GM12878 (cell line): ENCODE measurements around the gene ENAH. TPM values are rescaled to one million over a fixed set of nuclear protein-coding genes. Genes with fewer than 3 reads are reported as not detected.

Source experiments
- ATAC-seq: fragments of 200-7000 bp; cut with Tn5 transposase; 3 replicates; pipeline ENCODE4 v1.9.1; 2020; ENCODE audit warnings: mild to moderate bottlenecking, moderate library complexity
- BruUV-seq: library from RNA; stranded (reverse); fragments of 400-500 nt; replicated peaks from 2 replicates; lab custom pipeline; 2021; lab: Mats Ljungman, UMichigan
- CTCF ChIA-PET: fragments of 300-600 bp; sonication (Branson Sonifier 250); formaldehyde crosslinking; extraction: SDS; loops from one replicate; lab custom pipeline; 2021; ENCODE audit warnings: inconsistent platforms; lab: Yijun Ruan, JAX
- POLR2A ChIA-PET: fragments of 350-600 bp; formaldehyde crosslinking; extraction: SDS; loops from one replicate; lab custom pipeline; 2021; ENCODE audit warnings: inconsistent platforms; lab: Charles Lee
- RAD21 ChIA-PET: fragments of 300-600 bp; sonication (Branson Sonifier 250); formaldehyde crosslinking; loops from one replicate; lab custom pipeline; 2023; ENCODE audit warnings: antibody characterized with exemption; ENCODE audit not compliant: unreplicated experiment; lab: Charles Lee
- SMC1A ChIA-PET: fragments of 300-600 bp; sonication (Branson Sonifier 250); formaldehyde crosslinking; loops from one replicate; lab custom pipeline; 2023; ENCODE audit not compliant: unreplicated experiment, uncharacterized antibody; lab: Charles Lee
- DNase-seq: peaks from one replicate; pipeline ENCODE4 v3.0.0-alpha.2; 2011; ENCODE audit warnings: low read depth, low spot score
- FAIRE-seq: peaks from 3 replicates; lab custom pipeline; 2011; peaks lifted over from hg19 to GRCh38; lab: Jason Lieb, UNC
- H2AFZ ChIP-seq: 2 replicates; pipeline ENCODE4 v1.6.0; 2011; ENCODE audit warnings: low read depth, low read length, control low read depth; ENCODE audit not compliant: control insufficient read depth
- H3K27ac ChIP-seq: 2 replicates; pipeline ENCODE4 v1.5.1; 2011; ENCODE audit warnings: control low read depth; ENCODE audit not compliant: control insufficient read depth, insufficient read depth
- H3K27me3 ChIP-seq, 2 experiments: replicated peaks in 1 of 2; 2 replicates each; pipeline versions ENCODE4 v1.6.0 to v1.6.1; 2011; ENCODE audit warnings: low read length in 1 of 2; ENCODE audit not compliant: control insufficient read depth in 2 of 2, insufficient read depth in 2 of 2
- H3K36me3 ChIP-seq, 2 experiments: 2 replicates each; pipeline ENCODE4 v1.5.1; 2011; ENCODE audit warnings: low read length in 1 of 2; ENCODE audit not compliant: control insufficient read depth in 2 of 2, insufficient read depth in 2 of 2
- H3K4me1 ChIP-seq: 2 replicates; pipeline ENCODE4 v1.6.1; 2011; ENCODE audit warnings: mild to moderate bottlenecking, low read length, moderate library complexity, mixed read lengths; ENCODE audit not compliant: control insufficient read depth, insufficient read depth
- H3K4me2 ChIP-seq: 2 replicates; pipeline ENCODE4 v1.6.0; 2011; ENCODE audit warnings: control low read depth; ENCODE audit not compliant: control insufficient read depth, insufficient read depth
- H3K4me3 ChIP-seq: fragments of 200-600 bp; sonication (generic); 2 replicates; pipeline ENCODE4 v1.5.1; 2016
- H3K79me2 ChIP-seq: 2 replicates; pipeline ENCODE4 v1.6.0; 2011; ENCODE audit warnings: low read length; ENCODE audit not compliant: control insufficient read depth, insufficient read depth
- H3K9ac ChIP-seq: 2 replicates; pipeline ENCODE4 v1.8.0; 2011; ENCODE audit warnings: low read length, control low read depth, mixed read lengths; ENCODE audit not compliant: control insufficient read depth, insufficient read depth
- H3K9me3 ChIP-seq: replicated peaks from 3 replicates; pipeline ENCODE4 v1.5.1; 2011; ENCODE audit warnings: mild to moderate bottlenecking, low read length; ENCODE audit not compliant: control insufficient read depth, insufficient read depth
- H4K20me1 ChIP-seq: 2 replicates; pipeline ENCODE4 v1.6.0; 2011; ENCODE audit not compliant: control insufficient read depth, insufficient read depth
- BACH1 ChIP-seq: fragments of 450-650 bp; IDR thresholded peaks from 2 replicates; pipeline ENCODE4 v1.6.1; 2017; ENCODE audit warnings: mild to moderate bottlenecking, borderline replicate concordance
- BHLHE40 ChIP-seq, 2 experiments: fragments of 450-650 bp in 1 of 2; IDR thresholded peaks; 2 replicates each; pipeline ENCODE4 v1.6.1; 2011 to 2017; ENCODE audit warnings: low read depth in 2 of 2, borderline replicate concordance in 1 of 2, improper control_type of control experiment in 1 of 2, low read length in 1 of 2, mild to moderate bottlenecking in 1 of 2
- FOXM1 ChIP-seq: IDR thresholded peaks from 2 replicates; pipeline ENCODE4 v1.6.1; 2012; ENCODE audit warnings: low read depth, mild to moderate bottlenecking, inconsistent platforms, low read length, moderate library complexity
- MEF2A ChIP-seq: IDR thresholded peaks from 2 replicates; pipeline ENCODE4 v1.6.1; 2011; ENCODE audit warnings: low read depth, mild to moderate bottlenecking, low read length, moderate library complexity; ENCODE audit not compliant: insufficient read depth
- PAX5 ChIP-seq: IDR thresholded peaks from 2 replicates; pipeline ENCODE4 v1.6.1; 2011; ENCODE audit warnings: low read depth, low read length, borderline replicate concordance
- RBBP5 ChIP-seq: fragments of 200-600 bp; sonication (generic); conservative IDR thresholded peaks from 2 replicates; pipeline ENCODE4 v1.6.1; 2016
- RELA ChIP-seq: fragments of 450-650 bp; IDR thresholded peaks from 2 replicates; pipeline ENCODE4 v1.8.0; 2014; ENCODE audit warnings: borderline replicate concordance; ENCODE audit not compliant: partially characterized antibody
- RFX5 ChIP-seq: IDR thresholded peaks from 2 replicates; pipeline ENCODE4 v1.6.1; 2011; ENCODE audit warnings: low read depth, low read length, improper control_type of control experiment
- SMARCA5 ChIP-seq: fragments of 450-650 bp; IDR thresholded peaks from 2 replicates; pipeline ENCODE4 v1.6.1; 2017; ENCODE audit warnings: mild to moderate bottlenecking
- SUZ12 ChIP-seq: fragments of 200-600 bp; sonication (generic); IDR thresholded peaks from one replicate; pipeline ENCODE4 v1.6.1; 2018; ENCODE audit warnings: antibody characterized with exemption, mild to moderate bottlenecking; ENCODE audit not compliant: unreplicated experiment
- TBL1XR1 ChIP-seq: IDR thresholded peaks from 2 replicates; pipeline ENCODE4 v1.6.1; 2012; ENCODE audit warnings: low read depth, low read length, improper control_type of control experiment
- TCF7 ChIP-seq: IDR thresholded peaks from 2 replicates; pipeline ENCODE4 v1.6.1; 2014; ENCODE audit warnings: antibody characterized with exemption, borderline replicate concordance
- WRNIP1 ChIP-seq: IDR thresholded peaks from 2 replicates; pipeline ENCODE4 v1.6.1; 2011; ENCODE audit warnings: low read depth, low read length, improper control_type of control experiment, borderline replicate concordance
- ZNF217 ChIP-seq: fragments of 450-650 bp; IDR thresholded peaks from 2 replicates; pipeline ENCODE4 v1.6.1; 2017; ENCODE audit warnings: antibody characterized with exemption, mild to moderate bottlenecking
- WGBS: methylation state at CpG from one replicate; pipeline ENCODE4 v1.1.6; 2016; ENCODE audit warnings: low lambda C conversion rate; ENCODE audit not compliant: insufficient replicate concordance, insufficient coverage; ENCODE audit errors: missing lambda C conversion rate; 5-methylcytosine and 5-hydroxymethylcytosine counted together
- in situ Hi-C: fragments of 300-500 bp; cut with MboI; formaldehyde crosslinking; loops from 9 replicates; pipeline ENCODE4 v1.14.3; 2018; ENCODE audit warnings: mixed read lengths
- intact Hi-C: fragments of 100-400 bp; cut with micrococcal nuclease; formaldehyde crosslinking; loops from one replicate; pipeline ENCODE4 v1.14.2; 2022; ENCODE audit not compliant: unreplicated experiment
- polyA plus RNA-seq, 11 experiments: library from polyadenylated mRNA; depleted of rRNA in 4 of 11; unstranded in 6 of 11; stranded (reverse) in 5 of 11; fragments of >200 nt; fragmentation: Nextera tagmentation in 4 of 11; fragmentation: Illumina TruSeq in 1 of 11; extraction: Ambion mirVana in 4 of 11; extraction: Trizol in 1 of 11; gene quantifications; 1 replicate in 1 of 11; 2 replicates in 10 of 11; pipeline versions ENCODE4 v1.2.1 to v1.2.3, GENCODE V29; 2011 to 2016; ENCODE audit warnings: inconsistent platforms in 2 of 11, missing spikeins in 2 of 11, low read depth in 1 of 11
- total RNA-seq, 4 experiments: library from RNA; depleted of rRNA in 3 of 4; stranded (reverse); fragments of >200 nt in 3 of 4; fragmentation: Illumina TruSeq in 1 of 4; extraction: Trizol in 1 of 4; gene quantifications; 2 replicates each; pipeline versions ENCODE4 v1.2.1 to v1.2.3, GENCODE V29; 2013 to 2021
- TF ChIP-seq, protein P1 (sequence below): fragments of 150-350 bp; IDR thresholded peaks from 2 replicates; pipeline ENCODE4 v1.6.1; 2016; ENCODE audit warnings: low read depth, low read length
- TF ChIP-seq, protein P2 (sequence below): fragments of 450-650 bp; IDR thresholded peaks from 2 replicates; pipeline ENCODE4 v1.6.1; 2016; ENCODE audit warnings: mild to moderate bottlenecking, moderate library complexity, borderline replicate concordance
- TF ChIP-seq, protein P3 (sequence below): IDR thresholded peaks from 2 replicates; pipeline ENCODE4 v1.6.1; 2011; ENCODE audit warnings: borderline replicate concordance, low read depth, mild to moderate bottlenecking, moderate library complexity, mixed read lengths, low read length; ENCODE audit not compliant: insufficient read depth; ENCODE audit errors: extremely low read length

Gene ENAH
- total and polyA plus RNA-seq, 10 of the 15 experiments (the other 5 are each of a cell fraction or from before 2014, with no cell fraction given), result under 0.01 to 0.62 (median 0.06) TPM; not detected in 5

DNA sequence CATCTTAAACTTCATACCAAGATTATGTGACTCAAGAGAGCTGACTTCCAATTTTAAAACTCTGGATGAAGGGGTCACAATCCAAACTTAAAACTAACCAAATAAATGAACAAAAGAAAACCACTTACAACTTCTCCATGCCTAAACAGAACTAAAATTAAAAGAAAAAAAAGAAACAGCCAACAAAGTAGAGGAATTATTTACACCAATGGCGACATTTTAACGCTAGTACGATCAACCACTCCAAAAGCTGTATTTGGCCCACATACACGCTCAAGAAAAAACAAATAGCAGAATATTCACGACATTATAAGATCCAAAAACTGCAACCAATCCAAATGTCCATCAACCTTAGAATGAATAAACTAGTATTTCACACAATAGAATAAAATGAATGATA, 42.4 kb downstream of the ENAH start:
- RAD21 ChIA-PET, result no interaction called here
- SMC1A ChIA-PET, result no interaction called here
- no peaks in the 10 kb centered on the region for H3K36me3 ChIP-seq
- ATAC-seq (no peak), FAIRE-seq (no peak), DNase-seq (no peak)
- H3K27me3 ChIP-seq, result no peaks in the 10 kb centered on the region
- in situ Hi-C loops, result no loop called here
- POLR2A ChIA-PET, result no interaction called here
- no TSS peak for BruUV-seq
- no peak overlapping the region for H3K4me3 ChIP-seq
- intact Hi-C loops, result no loop called here
- no peaks in the 10 kb centered on the region for H3K4me1 ChIP-seq
- H3K9me3 ChIP-seq, result no peaks in the 10 kb centered on the region
- no peak overlapping the region for H3K27ac ChIP-seq
- 68% methylated on average over 5 of the region's 5 CpGs for WGBS
- H3K79me2 ChIP-seq, result no peaks in the 10 kb centered on the region
- no peak overlapping the region for H2AFZ ChIP-seq
- no peaks in the 10 kb centered on the region for H4K20me1 ChIP-seq
- CTCF ChIA-PET, result interaction anchor here (0.6 kb wide), 2 partner anchors 223 to 442 kb away, joined by 3 to 4 read pairs; no protein-coding TSS in a partner anchor
- no peak overlapping the region for H3K4me2 ChIP-seq
- H3K9ac ChIP-seq, result no peak overlapping the region
- TF ChIP-seq RELA (no peak), RBBP5 (no peak), BHLHE40 (IDR thresholded peaks at IDR 0.05; ENCODE audit: borderline replicate concordance in 1 of 2, low read depth in 2 of 2, low read length in 1 of 2) (no peak), FOXM1 (no peak), BACH1 (no peak), MEF2A (no peak), SMARCA5 (no peak), ZNF217 (no peak), PAX5 (no peak), TCF7 (no peak), TBL1XR1 (no peak), SUZ12 (no peak), RFX5 (no peak), WRNIP1 (no peak)
- TF ChIP-seq, protein P1, sequence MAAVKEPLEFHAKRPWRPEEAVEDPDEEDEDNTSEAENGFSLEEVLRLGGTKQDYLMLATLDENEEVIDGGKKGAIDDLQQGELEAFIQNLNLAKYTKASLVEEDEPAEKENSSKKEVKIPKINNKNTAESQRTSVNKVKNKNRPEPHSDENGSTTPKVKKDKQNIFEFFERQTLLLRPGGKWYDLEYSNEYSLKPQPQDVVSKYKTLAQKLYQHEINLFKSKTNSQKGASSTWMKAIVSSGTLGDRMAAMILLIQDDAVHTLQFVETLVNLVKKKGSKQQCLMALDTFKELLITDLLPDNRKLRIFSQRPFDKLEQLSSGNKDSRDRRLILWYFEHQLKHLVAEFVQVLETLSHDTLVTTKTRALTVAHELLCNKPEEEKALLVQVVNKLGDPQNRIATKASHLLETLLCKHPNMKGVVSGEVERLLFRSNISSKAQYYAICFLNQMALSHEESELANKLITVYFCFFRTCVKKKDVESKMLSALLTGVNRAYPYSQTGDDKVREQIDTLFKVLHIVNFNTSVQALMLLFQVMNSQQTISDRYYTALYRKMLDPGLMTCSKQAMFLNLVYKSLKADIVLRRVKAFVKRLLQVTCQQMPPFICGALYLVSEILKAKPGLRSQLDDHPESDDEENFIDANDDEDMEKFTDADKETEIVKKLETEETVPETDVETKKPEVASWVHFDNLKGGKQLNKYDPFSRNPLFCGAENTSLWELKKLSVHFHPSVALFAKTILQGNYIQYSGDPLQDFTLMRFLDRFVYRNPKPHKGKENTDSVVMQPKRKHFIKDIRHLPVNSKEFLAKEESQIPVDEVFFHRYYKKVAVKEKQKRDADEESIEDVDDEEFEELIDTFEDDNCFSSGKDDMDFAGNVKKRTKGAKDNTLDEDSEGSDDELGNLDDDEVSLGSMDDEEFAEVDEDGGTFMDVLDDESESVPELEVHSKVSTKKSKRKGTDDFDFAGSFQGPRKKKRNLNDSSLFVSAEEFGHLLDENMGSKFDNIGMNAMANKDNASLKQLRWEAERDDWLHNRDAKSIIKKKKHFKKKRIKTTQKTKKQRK, result no peak
- TF ChIP-seq, protein P2, sequence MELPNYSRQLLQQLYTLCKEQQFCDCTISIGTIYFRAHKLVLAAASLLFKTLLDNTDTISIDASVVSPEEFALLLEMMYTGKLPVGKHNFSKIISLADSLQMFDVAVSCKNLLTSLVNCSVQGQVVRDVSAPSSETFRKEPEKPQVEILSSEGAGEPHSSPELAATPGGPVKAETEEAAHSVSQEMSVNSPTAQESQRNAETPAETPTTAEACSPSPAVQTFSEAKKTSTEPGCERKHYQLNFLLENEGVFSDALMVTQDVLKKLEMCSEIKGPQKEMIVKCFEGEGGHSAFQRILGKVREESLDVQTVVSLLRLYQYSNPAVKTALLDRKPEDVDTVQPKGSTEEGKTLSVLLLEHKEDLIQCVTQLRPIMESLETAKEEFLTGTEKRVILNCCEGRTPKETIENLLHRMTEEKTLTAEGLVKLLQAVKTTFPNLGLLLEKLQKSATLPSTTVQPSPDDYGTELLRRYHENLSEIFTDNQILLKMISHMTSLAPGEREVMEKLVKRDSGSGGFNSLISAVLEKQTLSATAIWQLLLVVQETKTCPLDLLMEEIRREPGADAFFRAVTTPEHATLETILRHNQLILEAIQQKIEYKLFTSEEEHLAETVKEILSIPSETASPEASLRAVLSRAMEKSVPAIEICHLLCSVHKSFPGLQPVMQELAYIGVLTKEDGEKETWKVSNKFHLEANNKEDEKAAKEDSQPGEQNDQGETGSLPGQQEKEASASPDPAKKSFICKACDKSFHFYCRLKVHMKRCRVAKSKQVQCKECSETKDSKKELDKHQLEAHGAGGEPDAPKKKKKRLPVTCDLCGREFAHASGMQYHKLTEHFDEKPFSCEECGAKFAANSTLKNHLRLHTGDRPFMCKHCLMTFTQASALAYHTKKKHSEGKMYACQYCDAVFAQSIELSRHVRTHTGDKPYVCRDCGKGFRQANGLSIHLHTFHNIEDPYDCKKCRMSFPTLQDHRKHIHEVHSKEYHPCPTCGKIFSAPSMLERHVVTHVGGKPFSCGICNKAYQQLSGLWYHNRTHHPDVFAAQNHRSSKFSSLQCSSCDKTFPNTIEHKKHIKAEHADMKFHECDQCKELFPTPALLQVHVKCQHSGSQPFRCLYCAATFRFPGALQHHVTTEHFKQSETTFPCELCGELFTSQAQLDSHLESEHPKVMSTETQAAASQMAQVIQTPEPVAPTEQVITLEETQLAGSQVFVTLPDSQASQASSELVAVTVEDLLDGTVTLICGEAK, result no peak
- TF ChIP-seq, protein P3, sequence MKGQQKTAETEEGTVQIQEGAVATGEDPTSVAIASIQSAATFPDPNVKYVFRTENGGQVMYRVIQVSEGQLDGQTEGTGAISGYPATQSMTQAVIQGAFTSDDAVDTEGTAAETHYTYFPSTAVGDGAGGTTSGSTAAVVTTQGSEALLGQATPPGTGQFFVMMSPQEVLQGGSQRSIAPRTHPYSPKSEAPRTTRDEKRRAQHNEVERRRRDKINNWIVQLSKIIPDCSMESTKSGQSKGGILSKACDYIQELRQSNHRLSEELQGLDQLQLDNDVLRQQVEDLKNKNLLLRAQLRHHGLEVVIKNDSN, result no peak
